SK-N-MC (cell line): Measurements from ENCODE around the gene PIAS1.

Experiments
- EZH2 ChIP-seq: fragments of 200-600 bp; sonication (generic); IDR thresholded peaks from one replicate; pipeline ENCODE4 v1.6.1; 2017; ENCODE audit warnings: antibody characterized with exemption
- POLR2AphosphoS5 ChIP-seq: IDR thresholded peaks from 2 replicates; pipeline ENCODE4 v1.6.1; 2012; ENCODE audit warnings: mild to moderate bottlenecking, low read depth, low read length, borderline replicate concordance

GRCh38 chr15:68163191-68163590, 109.1 kb downstream of the PIAS1 start:
- TF ChIP-seq EZH2 (no peak), POLR2AphosphoS5 (no peak)
